Measurements from ENCODE around the gene EFCAB12.
A peak's percentile ranks its signal among the peaks of the same experiment; 100 is the strongest.

Gene EFCAB12

GRCh38 chr3:129442486-129442885 is 14.1 kb upstream of the EFCAB12 start:
- Histone ChIP-seq H3K9me3 (ENCODE audit: low read length) (no peaks in the 10 kb centered on the region), H3K4me1 (ENCODE audit: insufficient read depth, low read length) (peaks cover 31% of the 10 kb centered on the region), H3K4me3 (ENCODE audit: low read depth in 1 of 2, low read length in 2 of 2) (no peak overlapping the region), H3K36me3 (ENCODE audit: insufficient read depth, low read length) (peaks cover 3% of the 10 kb centered on the region), H3K9ac (ENCODE audit: low read length) (no peak overlapping the region), H3K27ac (ENCODE audit: low read depth, low read length) (no peak overlapping the region), H3K27me3 (ENCODE audit: control insufficient read depth in 1 of 2, insufficient read depth in 2 of 2, low read length in 2 of 2) (no peaks in the 10 kb centered on the region)

GRCh38 chr3:129441782-129442181 is 13.3 kb upstream of the EFCAB12 start:
- Histone ChIP-seq H3K27me3 (ENCODE audit: control insufficient read depth in 1 of 2, insufficient read depth in 2 of 2, low read length in 2 of 2) (no peaks in the 10 kb centered on the region), H3K36me3 (ENCODE audit: insufficient read depth, low read length) (peaks cover 9% of the 10 kb centered on the region), H3K9ac (ENCODE audit: low read length) (no peak overlapping the region), H3K27ac (ENCODE audit: low read depth, low read length) (peak overlapping the region; percentile 53), H3K4me1 (ENCODE audit: insufficient read depth, low read length) (peaks cover 31% of the 10 kb centered on the region), H3K4me3 (ENCODE audit: low read depth in 1 of 2, low read length in 2 of 2) (no peak overlapping the region), H3K9me3 (ENCODE audit: low read length) (no peaks in the 10 kb centered on the region)

- H3K27ac ChIP-seq (ENCODE audit: low read depth, low read length): no peak overlapping the region
- no peaks in the 10 kb centered on the region for H3K9me3 ChIP-seq (ENCODE audit: low read length)
- H3K9ac ChIP-seq (ENCODE audit: low read length): peak overlapping the region; percentile 29
- H3K4me3 ChIP-seq (ENCODE audit: low read depth in 1 of 2, low read length in 2 of 2): peak overlapping the region in 1 of 2 donors; percentile 93
- H3K27me3 ChIP-seq (ENCODE audit: control insufficient read depth in 1 of 2, insufficient read depth in 2 of 2, low read length in 2 of 2): no peaks in the 10 kb centered on the region
- H3K4me1 ChIP-seq (ENCODE audit: insufficient read depth, low read length): peaks cover 31% of the 10 kb centered on the region
- peaks cover 15% of the 10 kb centered on the region for H3K36me3 ChIP-seq (ENCODE audit: insufficient read depth, low read length)
Measured at GRCh38 chr3:129441215-129441614, 12.8 kb upstream of the EFCAB12 start.

DNA sequence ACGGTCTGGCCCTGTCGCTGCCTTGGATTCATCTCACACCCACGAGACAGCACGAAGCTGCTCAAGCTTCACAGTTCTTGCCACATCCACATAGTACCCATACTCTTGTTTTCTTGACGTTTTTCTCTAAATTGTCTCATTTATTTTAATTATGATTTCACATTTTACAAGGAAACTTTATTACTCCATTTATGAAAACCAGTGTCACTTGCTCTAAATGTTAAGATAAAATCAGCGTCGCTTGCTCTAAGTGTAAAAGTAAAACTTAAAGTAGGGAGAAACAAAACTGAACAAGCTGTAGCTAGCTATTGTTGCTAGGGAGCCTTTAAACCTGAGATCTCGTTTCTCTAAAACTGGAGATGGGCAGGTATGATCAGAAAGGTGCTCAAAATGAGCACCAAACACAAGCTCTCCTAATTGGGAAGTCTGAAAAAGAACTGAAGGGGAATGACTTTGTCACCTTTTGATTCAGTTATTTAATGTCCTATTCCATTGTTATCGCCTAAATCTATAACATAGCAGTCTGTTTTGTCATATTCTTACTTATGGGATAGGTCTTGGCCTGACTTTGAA is 12.3 kb upstream of the EFCAB12 start:
- Histone ChIP-seq H3K4me1 (ENCODE audit: insufficient read depth, low read length) (peaks cover 31% of the 10 kb centered on the region), H3K27ac (ENCODE audit: low read depth, low read length) (peak overlapping the region; percentile 85), H3K36me3 (ENCODE audit: insufficient read depth, low read length) (peaks cover 17% of the 10 kb centered on the region), H3K9ac (ENCODE audit: low read length) (peak overlapping the region; percentile 29), H3K27me3 (ENCODE audit: control insufficient read depth in 1 of 2, insufficient read depth in 2 of 2, low read length in 2 of 2) (no peaks in the 10 kb centered on the region), H3K4me3 (ENCODE audit: low read depth in 1 of 2, low read length in 2 of 2) (peak overlapping the region; percentile 93 to 95), H3K9me3 (ENCODE audit: low read length) (no peaks in the 10 kb centered on the region)

GRCh38 chr3:129439817-129440617 is 11.6 kb upstream of the EFCAB12 start, which contains the start of the genes IFT122 and MBD4:
Gene IFT122, plus strand, starts transcription at chr3:129440224. Its CDS starts 107 bp downstream, at chr3:129440331.
Gene MBD4, minus strand, starts transcription at chr3:129439948. Its CDS starts 115 bp downstream, at chr3:129439833.
- peaks cover 36% of the 10 kb centered on the region for H3K4me1 ChIP-seq (ENCODE audit: insufficient read depth, low read length)

DNA sequence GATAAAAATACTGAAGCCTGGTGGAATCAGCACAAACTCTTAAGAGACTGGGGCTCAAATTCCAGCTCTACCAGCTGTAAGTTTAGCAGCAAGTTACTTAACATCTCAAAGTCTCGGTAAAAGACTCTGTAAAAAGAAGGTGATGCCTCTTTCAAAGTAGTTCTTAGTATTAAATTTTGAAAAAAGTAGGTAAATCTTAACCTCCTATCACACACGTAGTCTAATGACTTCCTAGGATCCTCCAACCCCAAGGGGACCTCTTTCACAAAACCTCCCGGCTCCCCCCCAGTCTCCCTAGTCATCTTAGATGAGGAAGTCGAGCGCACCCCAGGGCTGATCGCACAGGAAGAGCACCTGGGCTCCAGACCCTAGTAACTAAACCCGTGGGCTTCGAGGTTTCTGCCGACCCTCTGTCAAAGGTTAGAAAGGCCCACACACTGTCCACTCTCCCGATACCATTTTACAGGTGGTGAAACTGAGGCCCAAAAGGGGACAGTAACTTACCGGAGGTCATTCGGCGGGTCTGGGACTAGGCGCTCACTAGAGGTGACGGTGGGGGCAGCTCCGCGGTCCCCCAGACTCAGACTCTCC is 10.9 kb upstream of the EFCAB12 start:
- Histone ChIP-seq H3K27me3 (ENCODE audit: control insufficient read depth in 1 of 2, insufficient read depth in 2 of 2, low read length in 2 of 2) (no peaks in the 10 kb centered on the region), H3K9me3 (ENCODE audit: low read length) (no peaks in the 10 kb centered on the region), H3K36me3 (ENCODE audit: insufficient read depth, low read length) (peaks cover 17% of the 10 kb centered on the region), H3K4me3 (ENCODE audit: low read depth in 1 of 2, low read length in 2 of 2) (peak overlapping the region; percentile 93 to 95), H3K4me1 (ENCODE audit: insufficient read depth, low read length) (peaks cover 36% of the 10 kb centered on the region), H3K9ac (ENCODE audit: low read length) (peak overlapping the region; percentile 83), H3K27ac (ENCODE audit: low read depth, low read length) (peak overlapping the region; percentile 98)

More at GRCh38 chr3:129439817-129440617, 11.6 kb upstream of the EFCAB12 start, which contains the start of the genes IFT122 and MBD4:
- no peaks in the 10 kb centered on the region for H3K27me3 ChIP-seq (ENCODE audit: control insufficient read depth in 1 of 2, insufficient read depth in 2 of 2, low read length in 2 of 2)
- peak within 1 kb of the TSS; percentile 83 for H3K9ac ChIP-seq (ENCODE audit: low read length)
- peak within 1 kb of the TSS; percentile 93 to 95 for H3K4me3 ChIP-seq (ENCODE audit: low read depth in 1 of 2, low read length in 2 of 2)
- no peaks in the 10 kb centered on the region for H3K9me3 ChIP-seq (ENCODE audit: low read length)
- peak within 1 kb of the TSS; percentile 98 for H3K27ac ChIP-seq (ENCODE audit: low read depth, low read length)
- H3K36me3 ChIP-seq (ENCODE audit: insufficient read depth, low read length): peaks cover 17% of the 10 kb centered on the region

- Histone ChIP-seq H3K27ac (ENCODE audit: low read depth, low read length) (no peak overlapping the region), H3K4me3 (ENCODE audit: low read depth in 1 of 2, low read length in 2 of 2) (no peak overlapping the region), H3K9me3 (ENCODE audit: low read length) (no peaks in the 10 kb centered on the region), H3K36me3 (ENCODE audit: insufficient read depth, low read length) (peaks cover 47% of the 10 kb centered on the region), H3K27me3 (ENCODE audit: control insufficient read depth in 1 of 2, insufficient read depth in 2 of 2, low read length in 2 of 2) (no peaks in the 10 kb centered on the region), H3K4me1 (ENCODE audit: insufficient read depth, low read length) (peaks cover 17% of the 10 kb centered on the region), H3K9ac (ENCODE audit: low read length) (no peak overlapping the region)
Measured at GRCh38 chr3:129435367-129435766, 6.9 kb upstream of the EFCAB12 start.

- Histone ChIP-seq H3K9me3 (ENCODE audit: low read length) (no peaks in the 10 kb centered on the region), H3K36me3 (ENCODE audit: insufficient read depth, low read length) (peaks cover 47% of the 10 kb centered on the region), H3K27ac (ENCODE audit: low read depth, low read length) (no peak overlapping the region), H3K9ac (ENCODE audit: low read length) (no peak overlapping the region), H3K4me3 (ENCODE audit: low read depth in 1 of 2, low read length in 2 of 2) (no peak overlapping the region), H3K27me3 (ENCODE audit: control insufficient read depth in 1 of 2, insufficient read depth in 2 of 2, low read length in 2 of 2) (no peaks in the 10 kb centered on the region), H3K4me1 (ENCODE audit: insufficient read depth, low read length) (peaks cover 16% of the 10 kb centered on the region)
Measured at GRCh38 chr3:129434140-129434539, 5.7 kb upstream of the EFCAB12 start.

GRCh38 chr3:129433565-129433964 is 5.1 kb upstream of the EFCAB12 start:
- Histone ChIP-seq H3K27me3 (ENCODE audit: control insufficient read depth in 1 of 2, insufficient read depth in 2 of 2, low read length in 2 of 2) (no peaks in the 10 kb centered on the region), H3K9ac (ENCODE audit: low read length) (no peak overlapping the region), H3K9me3 (ENCODE audit: low read length) (no peaks in the 10 kb centered on the region), H3K27ac (ENCODE audit: low read depth, low read length) (no peak overlapping the region), H3K4me3 (ENCODE audit: low read depth in 1 of 2, low read length in 2 of 2) (no peak overlapping the region), H3K36me3 (ENCODE audit: insufficient read depth, low read length) (peaks cover 47% of the 10 kb centered on the region), H3K4me1 (ENCODE audit: insufficient read depth, low read length) (peaks cover 16% of the 10 kb centered on the region)

- no peak overlapping the region for H3K27ac ChIP-seq (ENCODE audit: low read depth, low read length)
- peaks cover 46% of the 10 kb centered on the region for H3K36me3 ChIP-seq (ENCODE audit: insufficient read depth, low read length)
- no peaks in the 10 kb centered on the region for H3K9me3 ChIP-seq (ENCODE audit: low read length)
- peaks cover 17% of the 10 kb centered on the region for H3K4me1 ChIP-seq (ENCODE audit: insufficient read depth, low read length)
- H3K27me3 ChIP-seq (ENCODE audit: control insufficient read depth in 1 of 2, insufficient read depth in 2 of 2, low read length in 2 of 2): no peaks in the 10 kb centered on the region
- H3K9ac ChIP-seq (ENCODE audit: low read length): no peak overlapping the region
- no peak overlapping the region for H3K4me3 ChIP-seq (ENCODE audit: low read depth in 1 of 2, low read length in 2 of 2)
Measured at GRCh38 chr3:129432671-129433070, 4.2 kb upstream of the EFCAB12 start.

DNA sequence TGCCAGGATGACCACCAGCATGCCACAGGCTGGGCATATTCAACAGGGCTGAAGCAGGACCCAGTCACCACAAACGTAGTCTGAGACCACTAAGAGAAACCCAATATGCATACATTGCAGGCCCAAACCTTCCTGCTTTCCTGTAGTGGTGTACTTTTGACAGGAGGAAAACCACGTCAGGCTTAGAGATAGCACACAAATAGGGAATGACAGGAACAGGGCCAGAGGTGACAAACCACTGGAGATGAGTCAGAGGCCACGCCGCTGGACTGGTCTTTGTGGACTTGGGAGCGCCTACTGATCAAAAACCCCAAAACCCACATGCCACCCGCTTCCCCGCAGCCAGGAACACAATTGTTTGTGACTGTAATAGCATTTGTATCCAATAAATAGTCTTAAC is 3.6 kb upstream of the EFCAB12 start:
- H3K36me3 ChIP-seq (ENCODE audit: insufficient read depth, low read length): peaks cover 41% of the 10 kb centered on the region
- no peaks in the 10 kb centered on the region for H3K27me3 ChIP-seq (ENCODE audit: control insufficient read depth in 1 of 2, insufficient read depth in 2 of 2, low read length in 2 of 2)
- no peaks in the 10 kb centered on the region for H3K9me3 ChIP-seq (ENCODE audit: low read length)
- H3K4me3 ChIP-seq (ENCODE audit: low read depth in 1 of 2, low read length in 2 of 2): no peak overlapping the region
- no peak overlapping the region for H3K9ac ChIP-seq (ENCODE audit: low read length)
- H3K27ac ChIP-seq (ENCODE audit: low read depth, low read length): no peak overlapping the region
- H3K4me1 ChIP-seq (ENCODE audit: insufficient read depth, low read length): peaks cover 18% of the 10 kb centered on the region
